MM.1S (cell line): Measurements from ENCODE around the gene HIVEP1.

Source experiments
- CTCF ChIP-seq: fragments of 300-600 bp; sonication (generic); IDR thresholded peaks from 2 replicates; pipeline ENCODE4 v1.5.1; 2016; ENCODE audit warnings: antibody characterized with exemption, low read length, mixed read lengths
- EZH2 ChIP-seq: fragments of 300-600 bp; sonication (generic); optimal IDR thresholded peaks from 2 replicates; pipeline ENCODE3; 2017; ENCODE audit warnings: low read depth, mild to moderate bottlenecking, antibody characterized with exemption, low read length, mixed read lengths
- EZH2phosphoT487 ChIP-seq: fragments of 300-600 bp; sonication (generic); IDR thresholded peaks from 2 replicates; pipeline ENCODE4 v1.6.1; 2018; ENCODE audit warnings: antibody characterized with exemption, low read length

GRCh38 chr6:12169377-12169776 lies 157.3 kb downstream of the HIVEP1 start:
- TF ChIP-seq CTCF (no peak), EZH2phosphoT487 (no peak), EZH2 (no peak)
